ENCODE measurements around the gene EDNRA.

The EDNRA gene

DNA sequence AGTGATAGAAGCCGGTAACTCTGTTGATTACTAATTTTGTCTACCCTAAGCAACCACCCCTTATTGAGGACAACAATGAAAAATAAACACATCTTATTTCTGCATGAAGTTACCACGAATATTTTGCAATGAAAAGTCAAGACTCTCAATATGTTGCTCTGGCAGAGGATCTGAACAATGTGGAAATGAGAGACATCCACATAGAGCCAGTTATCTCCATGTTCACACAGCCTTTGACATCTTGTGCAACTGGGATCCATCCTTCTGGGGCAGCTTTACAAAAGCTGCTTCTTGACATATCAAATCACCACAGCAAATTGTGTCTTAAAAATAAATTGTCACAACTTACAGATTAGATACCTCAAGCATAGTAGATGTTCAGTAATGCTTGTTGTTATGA, 10.2 kb downstream of the EDNRA start:
- H3K27me3 ChIP-seq (ENCODE audit: insufficient read depth, low read depth, severe bottlenecking) = no peaks in the 10 kb centered on the region
- no peak overlapping the region for H3K27ac ChIP-seq
- no peaks in the 10 kb centered on the region for H3K9me3 ChIP-seq (ENCODE audit: severe bottlenecking)
- H3K4me3 ChIP-seq (ENCODE audit: low read depth, low read length) = no peak overlapping the region
- TF ChIP-seq, protein P1, sequence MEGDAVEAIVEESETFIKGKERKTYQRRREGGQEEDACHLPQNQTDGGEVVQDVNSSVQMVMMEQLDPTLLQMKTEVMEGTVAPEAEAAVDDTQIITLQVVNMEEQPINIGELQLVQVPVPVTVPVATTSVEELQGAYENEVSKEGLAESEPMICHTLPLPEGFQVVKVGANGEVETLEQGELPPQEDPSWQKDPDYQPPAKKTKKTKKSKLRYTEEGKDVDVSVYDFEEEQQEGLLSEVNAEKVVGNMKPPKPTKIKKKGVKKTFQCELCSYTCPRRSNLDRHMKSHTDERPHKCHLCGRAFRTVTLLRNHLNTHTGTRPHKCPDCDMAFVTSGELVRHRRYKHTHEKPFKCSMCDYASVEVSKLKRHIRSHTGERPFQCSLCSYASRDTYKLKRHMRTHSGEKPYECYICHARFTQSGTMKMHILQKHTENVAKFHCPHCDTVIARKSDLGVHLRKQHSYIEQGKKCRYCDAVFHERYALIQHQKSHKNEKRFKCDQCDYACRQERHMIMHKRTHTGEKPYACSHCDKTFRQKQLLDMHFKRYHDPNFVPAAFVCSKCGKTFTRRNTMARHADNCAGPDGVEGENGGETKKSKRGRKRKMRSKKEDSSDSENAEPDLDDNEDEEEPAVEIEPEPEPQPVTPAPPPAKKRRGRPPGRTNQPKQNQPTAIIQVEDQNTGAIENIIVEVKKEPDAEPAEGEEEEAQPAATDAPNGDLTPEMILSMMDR (IDR thresholded peaks at IDR 0.05; ENCODE audit: low read depth, low read length) = no peak
- no peak for DNase-seq
- no peaks in the 10 kb centered on the region for H3K36me3 ChIP-seq

DNA sequence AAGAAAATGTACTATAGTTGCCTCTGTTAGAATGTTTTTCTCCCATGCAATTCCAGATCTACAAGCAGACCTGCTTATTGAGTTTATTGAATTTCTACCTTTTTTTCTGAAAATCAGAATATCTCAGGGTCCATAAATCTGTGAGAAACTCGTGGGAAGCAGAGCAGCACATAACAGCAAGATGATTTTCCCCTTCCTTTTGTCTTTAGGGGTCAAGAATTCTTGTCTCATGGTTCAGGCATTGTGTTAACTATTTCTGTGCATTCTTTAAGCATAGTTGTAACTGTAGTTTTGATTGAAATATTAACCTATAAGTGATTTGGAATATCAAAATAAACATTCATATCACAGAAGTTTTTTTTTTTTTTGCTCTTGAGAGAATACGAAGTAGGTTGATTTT, 11.4 kb downstream of the EDNRA start:
- no peak overlapping the region for H3K27ac ChIP-seq
- no peaks in the 10 kb centered on the region for H3K36me3 ChIP-seq
- H3K4me3 ChIP-seq (ENCODE audit: low read depth, low read length) = no peak overlapping the region
- no peak for DNase-seq
- TF ChIP-seq, protein P1 (IDR thresholded peaks at IDR 0.05; ENCODE audit: low read depth, low read length) = no peak
- no peaks in the 10 kb centered on the region for H3K27me3 ChIP-seq (ENCODE audit: insufficient read depth, low read depth, severe bottlenecking)
- H3K9me3 ChIP-seq (ENCODE audit: severe bottlenecking) = no peaks in the 10 kb centered on the region

DNA sequence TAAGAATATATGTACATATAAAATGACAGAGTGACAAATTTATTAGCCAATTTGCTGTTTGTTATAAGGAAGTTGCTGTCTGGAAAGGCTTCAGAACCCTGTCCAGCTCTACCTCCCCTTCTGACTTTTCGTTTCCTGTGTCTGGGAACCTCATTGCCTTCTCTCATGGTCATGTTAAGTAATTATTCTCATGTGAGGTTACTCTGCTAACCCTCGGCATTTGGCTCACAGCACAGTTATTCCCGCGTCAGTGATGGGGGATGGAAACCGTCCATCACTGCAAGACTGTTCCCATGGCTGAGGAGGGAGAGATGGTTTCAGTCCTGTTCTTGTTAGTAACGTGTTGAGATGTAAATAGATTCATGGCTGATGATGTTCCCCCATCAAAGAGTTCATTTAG, 11.9 kb downstream of the EDNRA start:
- Histone ChIP-seq H3K27me3 (ENCODE audit: insufficient read depth, low read depth, severe bottlenecking) (no peaks in the 10 kb centered on the region), H3K9me3 (ENCODE audit: severe bottlenecking) (no peaks in the 10 kb centered on the region), H3K27ac (no peak overlapping the region), H3K4me3 (ENCODE audit: low read depth, low read length) (no peak overlapping the region), H3K36me3 (no peaks in the 10 kb centered on the region)
- DNase-seq = no peak
- TF ChIP-seq, protein P1 (IDR thresholded peaks at IDR 0.05; ENCODE audit: low read depth, low read length) = no peak

DNA sequence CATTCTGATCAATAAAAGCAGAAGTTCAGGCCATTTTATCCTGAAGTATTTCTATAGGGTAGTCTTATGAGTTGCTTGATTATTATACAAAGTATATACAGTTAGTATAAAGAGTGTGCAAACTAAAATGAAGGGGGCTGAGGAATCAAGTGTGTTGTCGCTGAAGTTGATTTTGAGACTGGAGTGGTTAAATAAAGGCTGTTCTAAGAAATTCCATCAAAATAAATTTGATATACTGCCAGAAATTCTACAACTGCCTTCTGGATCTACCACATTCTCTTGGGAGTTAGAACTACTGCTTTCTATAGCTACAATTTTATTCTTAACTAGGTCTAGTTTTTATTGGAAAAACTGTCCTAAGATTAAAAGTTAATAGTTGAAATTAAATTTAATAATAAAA, 12.4 kb downstream of the EDNRA start:
- H3K27ac ChIP-seq = no peak overlapping the region
- H3K4me3 ChIP-seq (ENCODE audit: low read depth, low read length) = no peak overlapping the region
- H3K36me3 ChIP-seq = no peaks in the 10 kb centered on the region
- H3K27me3 ChIP-seq (ENCODE audit: insufficient read depth, low read depth, severe bottlenecking) = no peaks in the 10 kb centered on the region
- H3K9me3 ChIP-seq (ENCODE audit: severe bottlenecking) = no peaks in the 10 kb centered on the region
- no peak for DNase-seq
- TF ChIP-seq, protein P1 (IDR thresholded peaks at IDR 0.05; ENCODE audit: low read depth, low read length) = no peak

DNA sequence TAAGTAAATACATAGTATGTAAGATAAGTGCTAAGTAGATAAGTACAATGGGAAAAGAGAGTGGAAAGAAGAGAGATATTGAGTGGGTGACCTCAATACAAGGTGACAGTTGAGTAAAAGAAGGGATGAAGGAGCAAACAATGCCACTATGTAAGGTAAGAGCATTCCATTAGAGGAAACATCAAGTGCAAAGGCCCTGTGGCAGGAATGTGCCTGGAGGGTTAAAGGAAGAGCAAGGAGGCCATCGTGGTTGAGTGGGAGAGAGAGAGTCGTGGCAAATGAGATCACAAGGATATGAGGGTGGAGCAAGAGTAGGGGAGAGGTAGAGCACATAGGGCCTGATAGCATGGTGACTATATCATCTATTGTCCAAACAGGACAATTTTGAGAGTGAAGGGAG, 13.4 kb downstream of the EDNRA start:
- Histone ChIP-seq H3K36me3 (no peaks in the 10 kb centered on the region), H3K9me3 (ENCODE audit: severe bottlenecking) (no peaks in the 10 kb centered on the region), H3K4me3 (ENCODE audit: low read depth, low read length) (no peak overlapping the region), H3K27ac (no peak overlapping the region), H3K27me3 (ENCODE audit: insufficient read depth, low read depth, severe bottlenecking) (no peaks in the 10 kb centered on the region)
- no peak for DNase-seq
- TF ChIP-seq, protein P1 (IDR thresholded peaks at IDR 0.05; ENCODE audit: low read depth, low read length) = no peak

DNA sequence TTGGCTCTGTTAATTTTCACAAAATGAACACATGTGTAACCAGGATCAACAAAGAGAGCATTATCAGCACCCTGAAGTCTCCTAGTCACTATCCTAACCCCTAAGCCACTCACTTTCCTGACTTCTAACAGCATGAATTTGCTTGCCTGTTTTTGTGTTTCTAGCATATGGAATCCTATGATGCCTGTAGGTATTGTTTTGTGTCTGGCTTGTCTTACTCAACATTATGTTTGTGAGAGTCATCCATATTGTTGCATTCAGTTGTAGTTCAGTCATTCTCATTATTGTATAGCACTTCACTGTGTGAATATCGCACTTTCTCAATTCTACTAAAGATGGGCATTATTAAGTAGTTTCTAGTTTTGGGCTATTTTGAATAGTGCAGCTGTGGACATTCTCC, 15.6 kb downstream of the EDNRA start:
- TF ChIP-seq, protein P1 (IDR thresholded peaks at IDR 0.05; ENCODE audit: low read depth, low read length) = no peak
- Histone ChIP-seq H3K36me3 (no peaks in the 10 kb centered on the region), H3K4me3 (ENCODE audit: low read depth, low read length) (no peak overlapping the region), H3K27me3 (ENCODE audit: insufficient read depth, low read depth, severe bottlenecking) (no peaks in the 10 kb centered on the region), H3K9me3 (ENCODE audit: severe bottlenecking) (no peaks in the 10 kb centered on the region), H3K27ac (no peak overlapping the region)
- DNase-seq = no peak

All from WERI-Rb-1 (cell line).